Measurements from ENCODE around the gene LARP6. TPM values are rescaled to one million over a fixed set of nuclear protein-coding genes. Genes with fewer than 3 reads are reported as not detected.

Gene LARP6
- total and polyA plus RNA-seq, 2 of the 13 experiments (the other 11 are each of a cell fraction or from before 2014, with no cell fraction given), result 2.9 to 8.2 TPM

GRCh38 chr15:70870051-70870450, 16.1 kb upstream of the LARP6 start:
- FAIRE-seq, result no peak
- TF ChIP-seq KDM5B (CRISPR knock-in tag; IDR thresholded peaks at IDR 0.05; ENCODE audit: borderline replicate concordance), result no peak
- TF ChIP-seq ZNF484 (CRISPR knock-in tag; IDR thresholded peaks at IDR 0.05; ENCODE audit: borderline replicate concordance, low read depth), result no peak
- TF ChIP-seq CEBPB (IDR thresholded peaks at IDR 0.05; ENCODE audit: borderline replicate concordance, low read depth, low read length), result no peak
- no peak for TF ChIP-seq IKZF1 (IDR thresholded peaks at IDR 0.05)
- no peak for TF ChIP-seq ESRRA (CRISPR knock-in tag; IDR thresholded peaks at IDR 0.05; ENCODE audit: low read depth)
- no peak for TF ChIP-seq MIER3 (CRISPR knock-in tag; IDR thresholded peaks at IDR 0.05; ENCODE audit: borderline replicate concordance)
- no peak for TF ChIP-seq ZNF563 (CRISPR knock-in tag; IDR thresholded peaks at IDR 0.05)
- TF ChIP-seq ETV5 (CRISPR knock-in tag; IDR thresholded peaks at IDR 0.05; ENCODE audit: borderline replicate concordance), result no peak
- no peak for TF ChIP-seq STAT5B (CRISPR knock-in tag; IDR thresholded peaks at IDR 0.05)
- no peak for TF ChIP-seq FUBP1 (CRISPR knock-in tag; IDR thresholded peaks at IDR 0.05; ENCODE audit: borderline replicate concordance)
- no peak for TF ChIP-seq RXRA (CRISPR knock-in tag; IDR thresholded peaks at IDR 0.05)
- TF ChIP-seq RNF219 (CRISPR knock-in tag; IDR thresholded peaks at IDR 0.05), result no peak
- no peak for TF ChIP-seq THAP8 (CRISPR knock-in tag; IDR thresholded peaks at IDR 0.05; ENCODE audit: borderline replicate concordance)
- no peak for TF ChIP-seq MIXL1 (CRISPR knock-in tag; IDR thresholded peaks at IDR 0.05)
- TF ChIP-seq SCMH1 (CRISPR knock-in tag; IDR thresholded peaks at IDR 0.05; ENCODE audit: borderline replicate concordance), result no peak
- TF ChIP-seq ZNF567 (CRISPR knock-in tag; IDR thresholded peaks at IDR 0.05; ENCODE audit: borderline replicate concordance), result no peak
- TF ChIP-seq ZNF30 (CRISPR knock-in tag; IDR thresholded peaks at IDR 0.05), result no peak
- no peak for TF ChIP-seq SMAD9 (CRISPR knock-in tag; IDR thresholded peaks at IDR 0.05)
- no peak for TF ChIP-seq TFDP1 (CRISPR knock-in tag; IDR thresholded peaks at IDR 0.05; ENCODE audit: borderline replicate concordance)

More at GRCh38 chr15:70870051-70870450, 16.1 kb upstream of the LARP6 start:
- POLR2A ChIA-PET, result interaction anchor here (1.3 to 1.6 kb wide), 3 partner anchors 10 to 16 kb away, joined by 3 to 5 read pairs (median 5); partner anchors contain the start of gene LARP6
- no peak for DNase-seq (ENCODE audit: low spot score)
- Histone ChIP-seq H3K27ac (ENCODE audit: extremely low read length, insufficient read depth, low read length) (no peak overlapping the region), H3K27me3 (ENCODE audit: control insufficient read depth in 1 of 2, insufficient read depth in 2 of 2, low read length in 2 of 2) (no peaks in the 10 kb centered on the region), H3K9me3 (ENCODE audit: low read length) (no peaks in the 10 kb centered on the region), H3K4me1 (ENCODE audit: insufficient read depth, low read length) (peaks cover 22% of the 10 kb centered on the region), H3K79me2 (ENCODE audit: insufficient read depth, low read length) (no peaks in the 10 kb centered on the region), H3K4me3 (replicated peaks in 1 of 3; ENCODE audit: insufficient read depth in 1 of 3, low read depth in 2 of 3, low read length in 3 of 3) (no peak overlapping the region), H3K4me2 (ENCODE audit: low read depth, low read length) (no peak overlapping the region), H3K36me3 (replicated peaks in 1 of 2; ENCODE audit: control insufficient read depth in 1 of 2, insufficient read depth in 2 of 2, low read length in 2 of 2) (no peaks in the 10 kb centered on the region), H4K20me1 (ENCODE audit: insufficient read depth, low read length) (no peaks in the 10 kb centered on the region), H2AFZ (ENCODE audit: low read length) (no peak overlapping the region), H3K9ac (ENCODE audit: insufficient read depth, low read depth, low read length) (no peak overlapping the region)
- CTCF ChIA-PET (ENCODE audit: low intra/inter-chr PET ratio, low total read pairs), result no interaction called here
- intact Hi-C loops (cut with micrococcal nuclease; ENCODE audit: unreplicated experiment) (no loop called here), in situ Hi-C loops (cut with HindIII; ENCODE audit: extremely low pct_ligation_motif_present, low pct_unique_long_range_greater_than_20kb) (loop anchor here (10.0 kb wide), 1 partner anchor 45 kb away; no protein-coding TSS in a partner anchor)
- no TSS peak for BruUV-seq (replicated peaks)
- ATAC-seq, result no peak
